HL-60/S4 (cell line): ENCODE results near the gene EIF3A.

Source experiments
- in situ Hi-C: fragments of 300-500 bp; cut with MboI; formaldehyde crosslinking; loops from 2 replicates; pipeline ENCODE4 v1.14.3; 2022; ENCODE audit warnings: low sequenced_read_pairs

The EIF3A gene

GRCh38 chr10:119006451-119007210 lies 74.0 kb downstream of the EIF3A start:
- in situ Hi-C loops, result no loop called here

- in situ Hi-C loops, result no loop called here
Measured at GRCh38 chr10:119005362-119006043, 75.1 kb downstream of the EIF3A start.

GRCh38 chr10:119003572-119004289 lies 76.9 kb downstream of the EIF3A start:
- in situ Hi-C loops, result no loop called here

GRCh38 chr10:119001717-119002500 lies 78.7 kb downstream of the EIF3A start:
- in situ Hi-C loops, result no loop called here

- in situ Hi-C loops, result no loop called here
Measured at GRCh38 chr10:118998183-118998582, 82.4 kb downstream of the EIF3A start.

- in situ Hi-C loops, result no loop called here
Measured at GRCh38 chr10:118997379-118997778, 83.2 kb downstream of the EIF3A start.

DNA sequence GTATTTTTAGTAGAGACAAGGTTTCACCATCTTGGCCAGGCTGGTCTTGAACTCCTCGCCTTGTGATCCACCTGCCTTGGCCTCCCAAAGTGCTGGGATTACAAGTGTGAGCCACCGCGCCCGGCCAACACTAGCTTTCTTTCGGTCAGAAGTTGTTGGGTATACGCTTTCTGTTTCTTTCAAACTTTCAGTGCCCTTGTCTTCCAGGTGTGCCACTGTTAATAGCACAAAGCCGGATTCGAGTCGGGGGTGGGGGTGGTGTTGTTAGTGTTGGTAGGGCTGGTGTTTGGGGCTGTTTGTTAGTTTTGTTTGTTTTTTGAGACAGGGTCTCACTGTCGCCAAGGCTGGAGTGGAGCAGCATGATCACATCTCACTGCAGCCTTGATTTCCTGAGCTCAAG lies 84.9 kb downstream of the EIF3A start:
- in situ Hi-C loops, result no loop called here

DNA sequence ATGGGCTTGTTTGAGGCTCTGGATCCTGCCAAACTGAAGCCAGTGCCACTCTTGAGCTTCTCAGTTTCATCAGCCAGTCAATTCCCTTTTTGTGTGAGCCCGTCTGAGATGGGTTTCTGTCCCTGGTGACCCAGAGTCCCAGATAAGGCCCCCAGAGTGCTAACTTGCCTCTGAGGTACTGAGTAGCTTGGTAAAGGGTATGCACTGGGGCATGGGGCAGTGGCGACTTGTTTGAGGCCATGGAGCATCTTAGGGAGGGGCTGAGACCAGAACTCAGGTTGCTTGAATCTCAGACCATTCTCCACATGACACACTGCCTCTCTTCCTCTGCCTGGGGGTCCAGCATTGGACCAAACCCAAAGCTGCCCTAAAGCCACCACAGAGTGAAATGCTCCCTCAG lies 86.3 kb downstream of the EIF3A start:
- in situ Hi-C loops, result no loop called here

DNA sequence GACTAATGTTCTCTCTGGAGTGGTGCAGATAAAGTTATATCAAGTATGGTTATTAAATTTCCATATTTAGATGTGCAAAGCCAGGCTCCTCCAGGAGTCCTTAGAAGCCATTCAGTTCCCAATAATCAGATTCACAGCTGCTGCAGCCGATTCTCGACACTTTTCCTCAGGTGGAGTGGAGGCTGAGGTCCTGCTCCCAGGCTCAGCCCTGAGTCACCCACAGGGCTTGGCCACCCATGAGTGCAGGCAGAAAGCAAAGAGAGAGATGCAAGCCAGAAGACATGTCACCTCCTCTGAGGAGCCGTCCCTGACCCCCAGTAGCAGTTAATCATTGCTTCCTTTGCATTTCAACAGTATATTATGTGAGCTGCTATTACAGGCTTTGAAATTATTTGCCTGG lies 87.4 kb downstream of the EIF3A start:
- in situ Hi-C loops, result no loop called here

- in situ Hi-C loops, result no loop called here
Measured at GRCh38 chr10:118992496-118992895, 88.1 kb downstream of the EIF3A start.

DNA sequence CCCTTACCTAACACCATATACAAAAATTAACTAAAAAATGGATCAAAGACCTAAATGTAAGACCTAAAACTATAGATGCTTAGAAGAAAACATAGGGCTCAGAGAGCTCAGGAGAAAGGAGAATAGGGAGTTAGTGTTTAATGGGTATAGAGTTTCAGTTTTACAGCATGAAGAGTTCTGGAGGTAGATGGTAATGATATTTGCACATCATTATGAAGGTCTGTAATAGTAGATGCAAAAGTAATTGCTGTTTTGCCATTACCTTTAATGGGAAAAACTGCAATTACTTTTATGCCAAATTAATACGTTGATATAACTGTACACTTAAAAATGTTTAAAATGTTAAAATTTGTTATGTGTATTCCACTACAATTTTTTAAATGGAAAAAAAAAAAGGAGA lies 90.3 kb downstream of the EIF3A start:
- in situ Hi-C loops, result no loop called here

DNA sequence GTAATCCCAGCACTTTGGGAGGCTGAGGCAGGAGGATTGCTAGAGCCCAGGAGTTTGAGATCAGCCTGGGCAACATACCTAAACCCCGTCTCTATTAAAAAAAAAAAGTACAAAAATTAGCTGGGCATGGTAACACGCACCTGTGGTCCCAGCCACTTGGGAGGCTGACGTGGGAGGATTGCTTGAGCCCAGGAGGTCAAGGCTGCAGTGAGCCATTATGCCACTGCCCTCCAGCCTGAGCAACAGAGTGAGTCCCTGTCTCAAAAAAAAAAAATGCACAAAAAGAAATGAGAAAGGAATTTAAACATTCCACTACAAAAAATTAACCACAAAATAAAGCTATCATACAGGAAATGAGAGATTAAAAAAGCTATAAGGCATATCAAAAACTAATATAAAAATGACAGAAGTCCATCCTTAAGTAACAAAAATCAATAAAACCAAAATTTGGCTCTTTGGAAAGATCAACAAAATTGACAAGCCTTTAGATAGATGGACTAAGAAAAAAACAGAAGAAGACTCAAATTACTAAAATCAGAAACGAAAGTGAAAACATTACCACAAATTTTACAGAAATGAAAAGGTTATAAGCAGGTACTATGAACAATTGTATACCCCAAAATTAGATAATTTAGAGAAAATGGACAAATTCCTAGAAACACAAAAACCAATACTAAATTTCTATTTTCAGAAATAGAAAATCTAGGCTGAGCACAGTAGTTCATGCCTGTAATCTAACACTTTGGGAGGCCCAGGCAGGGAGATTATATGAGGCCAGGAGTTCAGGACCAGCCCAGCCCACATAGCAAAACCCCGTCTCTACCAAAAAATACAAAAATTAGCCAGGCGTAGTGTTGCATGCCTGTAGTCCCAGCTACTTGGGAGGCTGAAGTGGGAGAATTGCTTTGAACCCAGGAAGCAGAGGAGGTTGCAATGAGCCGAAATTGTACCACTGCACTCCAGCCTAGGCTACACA lies 93.5 kb downstream of the EIF3A start:
- in situ Hi-C loops, result no loop called here

DNA sequence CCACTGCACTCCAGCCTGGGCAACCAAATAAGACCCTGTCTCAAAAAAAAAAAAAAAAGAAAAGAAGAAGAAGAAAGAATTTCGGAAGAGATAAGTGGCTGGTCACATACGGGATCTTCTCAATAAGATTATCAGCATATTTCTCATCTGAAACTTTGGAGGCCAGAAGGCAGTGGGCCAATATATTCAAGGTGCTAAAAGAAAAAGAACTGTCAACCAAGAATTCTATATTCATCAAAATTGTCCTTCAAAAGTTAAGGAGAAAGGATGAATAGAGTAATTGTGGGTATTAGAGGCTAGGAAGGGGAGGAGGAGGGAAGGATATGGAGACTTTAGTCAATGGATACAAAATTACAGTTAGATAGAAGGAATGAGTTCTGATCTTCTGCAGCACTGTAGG lies 95.0 kb downstream of the EIF3A start:
- in situ Hi-C loops, result no loop called here
